GM18508 (cell line): Measurements from ENCODE around the gene HNRNPAB.
"Not testable (repeated sequence)": the region's sequence is repeated elsewhere in the genome, so short reads cannot be mapped to it uniquely, and the experiment has no call there.

Experiments used
- ATAC-seq: cut with Tn5 transposase; IDR thresholded peaks from one replicate; pipeline ENCODE4 v1.9.1; 2021; ENCODE audit warnings: moderate number of reproducible peaks; ENCODE audit not compliant: insufficient read depth, unreplicated experiment

The HNRNPAB gene

DNA sequence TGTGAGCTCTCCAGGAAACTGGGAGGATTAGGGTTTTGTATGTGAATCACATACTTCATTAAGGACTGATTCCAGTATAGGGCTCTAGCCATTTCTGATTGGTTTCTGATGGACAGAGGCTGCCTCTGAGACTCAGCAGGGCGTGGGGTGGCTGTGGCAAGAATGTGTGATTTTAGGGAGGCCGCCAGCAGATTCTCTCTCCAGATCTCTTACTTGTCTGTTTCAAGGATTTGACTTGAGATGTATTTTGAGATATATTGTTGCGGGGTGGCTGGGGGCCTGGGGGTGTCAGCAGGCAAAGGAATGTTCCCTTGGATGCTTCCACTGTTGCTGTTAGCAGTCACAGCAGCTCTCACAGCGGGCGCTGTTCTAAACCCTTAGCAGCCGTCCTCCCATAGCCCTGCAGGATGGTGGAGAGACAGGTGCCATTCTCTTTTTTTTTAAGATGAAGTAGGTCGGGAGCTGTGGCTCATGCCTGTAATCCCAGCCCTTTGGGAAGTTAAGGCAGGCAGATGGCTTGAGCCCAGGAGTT is 8.0 kb upstream of the HNRNPAB start:
- ATAC-seq, result no peak

DNA sequence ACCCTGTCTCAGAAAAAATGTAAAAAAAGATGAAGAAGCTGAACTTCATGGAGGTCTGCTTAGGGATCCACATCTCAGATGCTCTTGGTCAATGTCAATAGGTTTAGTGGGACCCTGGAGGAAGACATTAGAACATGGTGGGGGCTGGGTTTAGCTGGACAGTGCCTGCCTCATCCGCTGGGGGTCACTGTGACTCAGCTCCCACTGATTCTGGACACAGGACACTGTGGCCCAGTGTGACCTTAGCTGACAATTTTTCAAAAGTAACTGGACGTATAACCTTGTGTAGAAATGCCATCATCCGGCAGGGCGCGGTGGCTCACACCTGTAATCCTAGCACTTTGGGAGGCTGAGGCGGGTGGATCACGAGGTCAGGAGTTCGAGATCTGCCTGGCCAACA is 7.3 kb upstream of the HNRNPAB start:
- ATAC-seq, result no peak

DNA sequence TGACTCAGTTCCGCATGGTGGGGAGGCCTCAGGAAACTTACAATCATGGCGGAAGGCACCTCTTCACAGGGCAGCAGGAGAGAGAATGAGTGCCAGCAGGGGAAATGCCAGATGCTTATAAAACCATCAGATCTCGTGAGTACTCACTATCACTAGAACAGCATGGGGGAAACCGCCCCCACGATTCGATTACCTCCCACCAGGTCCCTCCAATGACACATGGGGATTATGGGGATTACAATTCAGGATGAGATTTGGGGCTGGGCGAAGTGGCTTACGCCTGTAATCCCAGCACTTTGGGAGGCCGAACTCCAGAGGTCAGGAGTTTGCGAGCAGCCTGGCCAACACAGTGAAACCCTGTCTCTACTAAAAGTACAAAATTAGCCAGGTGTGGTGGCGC is 6.2 kb upstream of the HNRNPAB start:
- not testable (repeated sequence) for ATAC-seq

- no peak for ATAC-seq
Observed at GRCh38 chr5:178198706-178199105, 5.6 kb upstream of the HNRNPAB start.

DNA sequence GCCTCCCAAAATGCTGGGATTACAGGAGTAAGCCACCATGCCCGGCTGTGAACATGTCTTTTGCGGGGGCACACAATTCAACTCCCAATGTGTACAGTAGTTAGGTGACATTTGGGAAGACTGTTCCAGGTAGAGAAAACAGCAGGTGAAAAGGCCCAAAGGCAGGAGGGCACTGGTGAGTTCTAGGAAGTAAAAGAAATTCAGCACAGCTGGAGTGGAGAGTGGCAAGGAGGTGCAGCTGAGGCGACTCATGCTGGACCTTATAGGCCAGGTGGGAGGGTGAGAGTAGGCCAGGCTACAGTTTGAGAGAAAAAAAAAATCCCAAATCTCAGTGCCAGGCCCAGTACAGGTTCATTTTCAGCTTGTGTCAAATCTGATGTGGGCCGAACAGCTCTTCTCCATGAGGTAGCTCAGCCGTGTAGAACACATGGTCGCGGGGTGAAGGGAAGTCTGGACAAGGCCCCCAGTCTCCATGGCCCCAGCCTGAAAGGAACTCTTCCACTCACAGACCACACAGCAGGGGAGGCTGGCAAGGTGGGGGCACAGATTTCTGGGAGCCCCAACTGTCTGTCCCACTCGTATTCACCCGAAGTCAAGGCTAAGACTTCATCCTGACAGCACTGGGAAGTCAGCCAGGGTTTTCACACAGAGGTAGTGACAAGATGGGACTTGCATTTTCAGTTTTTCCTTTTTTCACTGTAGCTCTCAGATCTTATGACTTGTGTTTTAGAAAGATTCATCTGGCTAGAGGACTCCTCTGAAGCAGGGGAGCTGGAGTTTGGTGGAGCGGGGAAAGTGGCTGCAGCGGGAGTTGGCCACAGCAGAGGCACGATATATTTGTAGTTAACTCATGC is 4.5 kb upstream of the HNRNPAB start:
- ATAC-seq, result no peak

- no peak for ATAC-seq
Observed at GRCh38 chr5:178201221-178201926, 3.0 kb upstream of the HNRNPAB start.

DNA sequence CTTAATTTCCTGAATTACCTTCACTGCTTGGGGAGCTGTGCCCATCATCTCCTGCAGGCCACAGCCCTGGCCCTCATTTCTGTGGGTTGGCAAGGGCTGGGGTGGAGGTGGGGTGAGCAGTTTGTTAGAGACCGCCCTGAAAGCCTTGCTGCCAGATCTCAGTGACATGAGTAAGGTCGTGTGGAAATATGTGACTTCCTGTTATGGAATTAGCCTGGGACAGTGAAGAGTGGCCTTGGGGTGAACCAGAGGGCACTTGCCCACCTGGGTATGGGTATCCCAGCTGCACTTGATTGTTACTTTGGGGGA is 2.5 kb upstream of the HNRNPAB start:
- ATAC-seq, result no peak

DNA sequence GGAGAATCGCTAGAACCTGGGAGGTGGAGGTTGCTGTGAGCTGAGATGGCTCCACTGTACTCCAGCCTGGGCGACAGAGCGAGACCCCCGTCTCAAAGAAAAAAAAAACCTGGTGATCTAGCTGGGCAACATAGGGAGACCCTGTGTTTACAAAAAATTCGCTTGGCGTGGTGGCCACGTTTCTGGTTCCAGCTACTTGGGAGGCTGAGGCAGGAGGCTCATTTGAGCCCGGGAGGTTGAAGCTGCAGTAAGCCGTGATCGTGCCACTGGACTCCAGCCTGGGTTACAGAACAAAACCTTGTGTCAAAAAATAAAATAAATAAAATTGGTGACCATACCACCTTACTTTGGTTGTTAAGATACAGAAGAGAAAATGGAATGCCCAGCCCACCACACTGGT is 1.8 kb upstream of the HNRNPAB start:
- no peak for ATAC-seq

GRCh38 chr5:178203670-178204181 is 607 bp upstream of the HNRNPAB start:
- no peak for ATAC-seq

GRCh38 chr5:178204935-178205748 is 809 bp downstream of the HNRNPAB start:
- ATAC-seq, result no peak

GRCh38 chr5:178205749-178206047 is 1.4 kb downstream of the HNRNPAB start:
- ATAC-seq, result no peak

- no peak for ATAC-seq
Observed at GRCh38 chr5:178206166-178207101, 2.1 kb downstream of the HNRNPAB start.

DNA sequence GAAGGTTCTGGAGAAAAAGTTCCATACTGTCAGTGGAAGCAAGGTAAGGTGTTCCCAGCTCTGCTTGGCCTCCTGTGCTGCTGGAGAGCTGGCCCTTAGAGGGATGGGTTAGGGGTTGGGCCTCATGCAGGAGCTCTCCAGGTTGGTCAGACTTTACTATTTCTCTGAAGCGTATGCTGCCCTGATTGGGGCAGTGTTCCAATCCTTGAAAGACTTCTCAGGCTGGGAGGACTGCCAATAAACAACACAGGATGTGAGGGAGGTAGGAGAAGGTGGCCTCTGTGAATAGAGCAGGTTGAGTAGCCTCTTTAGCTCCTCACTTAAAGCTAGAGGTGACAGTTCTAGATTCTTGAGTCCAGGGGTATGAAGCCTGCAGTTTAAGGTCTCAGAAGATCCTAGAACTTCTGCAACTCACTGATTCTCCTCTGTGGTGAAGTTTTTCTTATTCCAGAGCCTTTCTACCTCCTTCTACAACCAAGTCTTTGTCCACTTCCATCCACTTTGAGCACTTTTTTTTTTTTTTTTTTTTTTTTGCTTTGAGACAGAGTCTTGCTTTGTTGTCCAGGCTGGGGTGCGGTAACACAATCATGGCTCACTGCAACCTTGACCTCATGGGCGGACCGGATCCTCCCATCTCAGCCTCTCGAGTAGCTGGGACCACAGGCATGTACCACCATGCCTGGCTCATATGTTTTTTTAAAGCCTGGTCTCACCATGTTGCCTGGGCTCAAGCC is 3.0 kb downstream of the HNRNPAB start:
- ATAC-seq, result no peak

- no peak for ATAC-seq
Observed at GRCh38 chr5:178207917-178208280, 3.6 kb downstream of the HNRNPAB start.

DNA sequence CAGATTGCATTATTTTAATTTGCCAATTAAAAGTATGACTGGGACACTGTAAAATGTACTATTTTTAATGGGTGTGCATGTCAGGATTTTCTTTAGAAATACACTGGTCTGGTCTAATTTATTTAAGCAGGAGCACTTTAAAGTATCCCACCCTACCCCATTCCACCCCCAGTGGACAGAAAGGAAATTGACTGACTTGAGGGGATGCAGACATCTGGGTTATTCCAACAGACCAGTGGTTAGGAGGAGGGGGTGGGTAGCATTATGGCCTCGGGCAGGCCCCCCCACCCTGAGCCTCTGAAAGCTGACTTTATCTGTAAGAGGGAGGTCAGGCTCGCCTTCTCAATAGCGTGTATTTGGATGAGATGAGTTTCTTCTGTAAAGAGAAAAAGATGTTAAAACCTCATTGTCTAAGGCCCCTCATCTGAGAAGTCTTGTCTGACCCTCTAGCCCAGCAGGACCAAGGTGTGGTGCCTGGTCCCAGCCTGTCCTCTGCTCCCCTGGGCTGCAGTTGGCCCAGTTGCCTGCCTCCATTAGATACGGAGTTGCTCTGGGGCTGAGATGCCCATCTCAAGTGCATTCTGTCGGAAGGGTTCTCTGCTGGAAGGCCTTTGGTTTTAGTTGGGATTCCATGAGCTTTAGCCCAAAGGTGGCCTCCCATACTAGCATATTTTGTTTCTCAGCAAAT is 4.4 kb downstream of the HNRNPAB start:
- no peak for ATAC-seq

DNA sequence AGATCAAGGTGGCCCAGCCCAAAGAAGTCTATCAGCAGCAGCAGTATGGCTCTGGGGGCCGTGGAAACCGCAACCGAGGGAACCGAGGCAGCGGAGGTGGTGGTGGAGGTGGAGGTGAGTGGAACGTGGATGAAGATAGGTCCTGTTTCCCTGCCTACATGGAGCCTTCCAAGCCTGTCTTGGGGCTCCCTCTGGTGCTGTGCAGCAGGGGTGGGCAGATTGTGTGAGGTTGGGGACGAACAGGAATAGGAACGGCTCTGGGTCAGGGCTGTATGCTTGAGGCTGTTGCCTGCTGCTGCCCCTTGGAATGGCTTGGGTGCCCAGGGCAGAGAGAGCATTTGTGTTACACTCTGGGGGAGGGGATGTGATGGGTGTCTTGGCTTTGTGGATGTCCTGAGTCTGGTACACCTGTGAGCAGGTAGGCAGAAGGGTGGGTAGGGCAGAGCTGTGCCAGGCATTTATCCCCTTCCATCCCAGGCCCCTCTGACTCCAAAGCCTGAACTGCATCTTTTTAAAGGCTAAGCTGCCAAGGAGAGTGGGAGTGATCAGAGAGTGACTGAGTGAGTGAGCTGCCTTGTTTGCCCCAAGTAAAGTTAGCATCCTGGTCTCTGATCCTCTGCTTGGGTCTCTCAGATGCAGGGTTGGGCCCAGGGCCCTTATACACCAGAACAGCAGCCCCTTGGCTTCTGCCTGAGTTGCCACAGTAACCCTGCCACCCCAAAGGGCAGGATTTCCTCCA is 5.2 kb downstream of the HNRNPAB start:
- ATAC-seq, result no peak

- ATAC-seq, result no peak
Observed at GRCh38 chr5:178210073-178210535, 5.8 kb downstream of the HNRNPAB start.

GRCh38 chr5:178210686-178211085 is 6.4 kb downstream of the HNRNPAB start:
- ATAC-seq, result no peak
